T47D (cell line): ENCODE results near the gene CEBPG.

ENCODE experiments used
- DNase-seq, 2 experiments: peaks; one replicate each; pipeline versions ENCODE4 v3.0.0 to v3.0.0-alpha.2; 2011 to 2012; ENCODE audit warnings: low read depth in 1 of 2, low spot score in 1 of 2
- JUND ChIP-seq: IDR thresholded peaks from 2 replicates; pipeline ENCODE4 v1.6.1; 2012; ENCODE audit warnings: low read depth
- in situ Hi-C: cut with HindIII; loops from 2 replicates; pipeline ENCODE4 v1.10.0; 2016; ENCODE audit warnings: low sequenced_read_pairs, low pct_unique_long_range_greater_than_20kb

CEBPG gene

DNA sequence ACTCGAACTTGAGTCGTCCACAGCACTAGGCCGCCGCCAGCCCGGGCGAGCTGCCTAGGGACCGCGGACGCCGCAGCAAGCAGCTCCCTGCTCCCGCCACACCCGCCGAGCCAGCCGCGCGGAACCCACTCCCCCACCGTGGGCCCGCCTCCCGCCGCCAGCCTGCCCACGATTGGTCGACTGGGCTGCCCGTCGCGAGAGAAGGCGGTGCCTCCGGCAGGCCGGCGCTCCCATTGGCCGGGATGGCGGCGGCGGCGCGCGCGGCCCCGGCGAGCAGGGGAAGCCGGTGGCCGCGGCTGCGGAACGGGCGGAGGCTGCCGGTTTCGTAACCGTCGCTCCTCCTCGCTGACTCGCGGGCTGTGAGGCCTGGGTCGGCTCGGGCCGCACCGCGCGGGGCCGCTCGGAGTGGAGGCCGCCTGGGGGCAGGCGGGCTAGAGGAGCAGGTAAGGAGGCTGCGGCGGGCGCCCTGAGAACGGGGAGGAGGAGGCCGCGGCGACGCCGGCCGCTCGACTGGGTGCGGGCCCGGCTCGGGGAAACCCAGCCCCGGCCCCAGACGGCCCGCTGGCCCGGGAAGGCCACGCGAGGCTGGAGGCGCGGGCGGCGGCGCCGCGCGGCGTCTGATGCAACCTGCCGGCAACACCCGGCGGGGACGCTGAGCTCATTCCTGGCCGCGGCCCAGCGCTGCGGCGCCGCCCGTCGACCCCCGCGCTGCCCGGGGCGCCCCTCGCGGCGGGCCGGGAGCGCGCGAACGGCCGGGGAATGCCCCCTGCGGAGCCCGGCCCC lies at the start of gene CEBPG:
Gene CEBPG (plus strand): TSS at position 257 of the 783 bp plus-strand sequence. CDS start 5,531 bp downstream, outside the sequence.
- no peak for TF ChIP-seq JUND
- DNase-seq, result peak; percentile 91 to 92
- in situ Hi-C loops, result no loop called here

DNA sequence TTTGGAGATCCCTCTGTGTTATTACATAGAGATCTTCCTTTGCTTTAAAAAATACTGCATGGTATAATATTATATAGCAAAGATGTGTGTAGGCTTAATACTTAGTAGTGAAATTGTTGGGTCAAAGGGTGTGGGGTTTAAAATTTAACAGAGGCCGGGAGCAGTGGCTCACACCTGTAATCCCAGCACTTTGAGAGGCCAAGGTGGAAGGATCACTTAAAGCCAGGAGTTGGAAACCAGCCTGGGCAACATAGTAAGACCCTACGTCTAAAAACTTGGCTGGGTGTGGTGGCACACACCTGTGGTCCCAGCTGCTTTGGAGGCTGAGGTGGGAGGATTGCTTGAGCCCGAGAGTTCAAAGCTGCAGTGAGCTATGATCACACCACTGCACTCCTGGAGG lies 48.9 kb upstream of the CEBPG start:
- no peak for TF ChIP-seq JUND
- no peak for DNase-seq
- in situ Hi-C loops, result no loop called here

DNA sequence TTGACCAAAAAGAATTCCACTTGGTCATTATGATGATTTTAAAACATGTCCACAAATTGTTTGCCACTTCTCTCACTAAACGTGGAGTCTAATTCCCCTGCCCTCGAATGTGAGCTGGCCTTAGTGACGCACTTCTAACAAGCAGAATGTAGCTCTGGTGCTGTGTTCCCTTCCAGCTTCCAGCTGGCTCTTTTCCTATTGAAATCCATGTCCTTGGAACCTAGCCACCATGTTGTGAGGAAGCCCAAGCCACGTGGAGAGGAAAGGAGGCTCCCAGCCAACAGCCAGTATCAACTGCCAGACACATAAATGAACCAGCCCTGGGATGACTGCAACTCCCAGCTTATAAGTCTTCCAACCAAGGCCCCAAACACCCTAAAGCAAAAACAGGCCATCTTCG lies 47.6 kb upstream of the CEBPG start:
- in situ Hi-C loops, result no loop called here
- no peak for TF ChIP-seq JUND
- DNase-seq, result no peak

DNA sequence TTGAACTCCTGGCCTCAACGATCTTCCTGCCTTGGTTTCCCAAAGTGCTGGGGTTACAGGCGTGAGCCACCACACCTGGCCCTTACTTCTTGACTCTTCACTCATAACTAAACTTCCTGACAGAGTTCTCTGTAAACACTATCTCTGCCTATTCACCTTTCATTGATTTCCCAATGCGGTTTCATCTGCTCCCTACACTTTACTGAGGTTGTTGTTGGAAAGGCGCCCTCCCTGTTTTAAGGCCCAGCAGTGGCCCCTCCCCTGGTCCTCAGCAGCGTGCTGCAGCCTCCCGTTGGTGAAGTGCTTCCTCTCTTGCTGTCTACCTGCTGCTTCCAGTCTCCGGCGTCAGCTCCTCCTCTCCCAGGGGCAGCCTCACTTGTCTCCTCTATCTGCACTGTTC lies 44.4 kb upstream of the CEBPG start:
- no peak for DNase-seq
- in situ Hi-C loops, result no loop called here
- TF ChIP-seq JUND, result no peak

DNA sequence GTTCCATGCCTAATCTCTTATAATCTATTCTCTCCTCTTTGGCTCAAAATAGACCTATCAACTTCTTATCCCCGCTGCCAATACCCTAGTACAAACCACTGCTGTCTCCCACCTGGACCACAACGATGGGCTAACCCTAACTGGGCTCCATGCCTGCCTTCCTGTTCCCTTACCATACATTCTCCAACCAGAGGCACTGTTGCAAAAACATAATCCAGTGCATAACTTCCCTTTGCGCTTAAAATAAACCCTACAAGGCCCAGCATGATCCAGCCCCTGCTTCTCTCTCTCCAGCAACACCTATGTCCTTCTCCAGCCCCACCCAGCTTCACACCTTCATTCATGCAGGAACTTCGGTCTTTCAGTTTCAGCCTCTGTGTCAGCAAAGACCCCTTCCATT lies 43.8 kb upstream of the CEBPG start:
- in situ Hi-C loops, result no loop called here
- TF ChIP-seq JUND, result no peak
- DNase-seq, result no peak

DNA sequence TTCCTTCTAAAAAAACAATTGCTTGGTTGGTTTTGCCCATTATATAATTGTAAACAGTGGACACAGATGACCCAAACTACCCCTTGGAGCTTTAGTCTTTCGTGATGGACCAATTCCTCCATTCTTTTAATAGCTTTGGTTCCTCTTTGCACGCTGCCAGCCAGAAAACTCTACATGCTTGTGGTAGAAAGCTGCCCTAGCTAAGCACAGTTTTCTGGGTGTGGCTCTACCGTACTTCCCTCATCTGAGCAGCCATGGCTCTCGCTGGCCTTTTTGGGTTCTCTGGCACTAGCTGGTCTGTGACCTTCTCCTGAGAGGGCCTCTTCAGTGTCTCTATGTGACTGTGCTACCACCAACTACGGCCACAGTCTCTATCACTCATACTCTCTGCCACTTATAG lies 41.3 kb upstream of the CEBPG start:
- TF ChIP-seq JUND, result no peak
- in situ Hi-C loops, result no loop called here
- no peak for DNase-seq

DNA sequence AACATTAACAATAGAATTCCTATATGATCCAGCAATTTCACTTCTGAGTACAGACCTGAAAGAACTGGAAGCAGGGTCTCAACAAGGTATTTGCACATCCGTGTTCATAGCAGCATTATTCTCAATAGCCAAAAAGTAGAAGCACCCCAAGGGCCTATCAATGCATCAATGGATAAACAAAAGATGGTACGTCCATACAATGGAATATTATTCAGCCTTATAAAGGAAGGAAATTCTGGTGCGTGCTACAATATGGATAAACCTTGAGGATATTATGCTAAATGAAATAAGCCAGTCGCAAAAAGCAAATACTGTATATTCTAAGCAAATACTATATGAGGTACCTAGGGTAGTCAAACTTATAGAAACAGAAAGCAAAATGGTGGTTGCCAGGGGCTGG lies 40.4 kb upstream of the CEBPG start:
- no peak for DNase-seq
- in situ Hi-C loops, result no loop called here
- TF ChIP-seq JUND, result no peak

DNA sequence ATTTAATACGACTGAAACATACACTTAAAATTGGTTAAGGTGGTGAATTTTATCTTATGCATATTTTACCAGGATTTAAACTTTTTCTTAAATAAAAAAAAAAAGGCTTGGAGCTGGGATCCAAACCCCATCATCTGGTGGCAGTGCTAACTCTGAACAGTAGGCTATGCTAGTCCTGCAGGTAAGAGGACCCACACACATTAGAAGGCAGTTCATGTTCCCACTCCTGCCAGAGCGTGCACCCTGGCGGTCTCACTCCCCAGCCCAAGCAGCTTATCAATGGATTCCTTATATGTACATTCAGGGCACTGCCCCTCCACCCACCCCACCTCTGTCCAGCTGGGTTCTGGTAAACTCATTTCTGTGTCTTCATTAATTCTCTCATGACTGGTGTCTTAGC lies 39.9 kb upstream of the CEBPG start:
- DNase-seq, result peak in 1 of 2 experiments; percentile 9
- TF ChIP-seq JUND, result no peak
- in situ Hi-C loops, result no loop called here

DNA sequence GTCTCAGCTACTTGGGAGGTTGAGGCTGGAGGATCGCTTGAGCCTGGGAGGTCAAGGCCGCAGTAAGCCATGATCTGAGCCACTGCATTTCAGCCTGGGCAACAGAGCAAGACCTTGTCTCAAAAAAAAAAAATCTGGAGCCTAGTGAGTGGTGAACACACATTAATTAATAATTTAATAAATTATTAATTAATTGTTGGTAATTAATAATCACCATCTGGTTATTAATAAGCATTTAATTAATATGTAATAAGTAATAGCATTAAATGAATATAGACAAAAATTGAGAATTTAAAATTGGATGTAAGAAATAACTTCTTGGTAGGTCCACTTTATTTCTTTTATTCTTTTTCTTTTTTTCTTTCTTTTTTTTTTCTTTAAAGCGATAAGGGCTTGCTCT lies 39.2 kb upstream of the CEBPG start:
- DNase-seq, result no peak
- TF ChIP-seq JUND, result no peak
- in situ Hi-C loops, result no loop called here

DNA sequence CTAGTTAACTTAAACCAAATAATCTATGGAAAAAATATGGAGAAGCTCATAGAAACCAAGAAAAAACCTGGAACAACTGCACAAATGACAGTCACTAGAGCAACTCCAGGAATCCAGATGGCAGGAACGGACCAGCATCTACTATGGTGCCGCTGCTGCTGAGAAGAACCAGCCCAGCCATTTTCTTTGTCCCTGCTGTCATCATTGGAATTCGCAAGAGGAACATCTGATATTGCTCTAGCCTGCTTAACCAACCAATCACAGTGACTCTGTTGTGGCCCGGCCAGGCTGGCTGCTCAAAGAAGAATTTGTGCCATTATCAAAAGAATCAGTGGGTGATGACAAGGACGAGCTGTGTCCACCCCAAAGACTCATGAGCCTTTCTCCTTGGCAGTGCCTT lies 38.1 kb upstream of the CEBPG start:
- TF ChIP-seq JUND, result no peak
- in situ Hi-C loops, result no loop called here
- DNase-seq, result no peak

DNA sequence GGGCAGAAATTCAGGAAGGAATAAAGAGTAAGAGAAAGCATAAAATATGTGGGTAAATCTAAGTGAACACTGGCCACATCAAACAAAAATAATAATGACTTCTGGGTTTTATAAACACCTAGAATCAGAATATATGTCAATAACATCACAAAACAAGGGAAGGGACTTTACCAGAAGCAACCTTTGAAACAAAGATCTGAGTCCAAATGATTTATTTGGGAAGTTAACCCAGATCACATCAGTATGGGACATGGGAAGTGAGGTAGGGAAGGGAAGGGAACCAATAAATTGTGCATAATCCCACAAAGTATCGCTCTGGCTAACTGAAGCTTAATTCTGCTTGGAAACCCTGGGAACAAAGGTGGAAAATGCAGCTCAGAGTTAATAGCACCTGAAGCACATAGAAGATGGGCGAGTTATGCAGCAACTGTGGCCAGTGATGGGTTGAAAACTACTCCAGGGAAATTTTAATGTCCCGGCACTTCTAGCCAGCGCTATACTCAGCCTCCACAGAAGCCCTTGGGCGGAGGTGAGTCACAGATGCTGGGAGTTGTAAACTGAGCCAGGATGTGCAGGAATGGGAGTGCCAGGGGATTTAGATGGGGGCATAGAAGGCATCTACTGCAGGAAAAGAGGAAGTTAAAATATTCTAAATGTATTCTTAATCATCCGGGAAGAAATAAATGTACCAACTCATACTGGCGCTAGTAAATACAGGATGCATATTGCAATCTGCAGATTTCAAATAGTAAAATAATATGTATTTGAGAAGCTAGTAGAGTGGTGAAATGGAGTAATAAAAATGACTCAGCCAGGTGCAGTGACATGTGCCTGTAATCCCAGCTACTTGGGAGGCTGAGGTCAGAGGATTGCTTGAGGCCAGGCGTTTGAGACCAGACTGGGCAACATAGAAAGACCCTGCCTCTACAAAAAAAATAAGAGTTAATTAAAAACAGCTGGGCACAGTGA lies 34.2 kb upstream of the CEBPG start:
- no peak for DNase-seq
- in situ Hi-C loops, result no loop called here
- no peak for TF ChIP-seq JUND

DNA sequence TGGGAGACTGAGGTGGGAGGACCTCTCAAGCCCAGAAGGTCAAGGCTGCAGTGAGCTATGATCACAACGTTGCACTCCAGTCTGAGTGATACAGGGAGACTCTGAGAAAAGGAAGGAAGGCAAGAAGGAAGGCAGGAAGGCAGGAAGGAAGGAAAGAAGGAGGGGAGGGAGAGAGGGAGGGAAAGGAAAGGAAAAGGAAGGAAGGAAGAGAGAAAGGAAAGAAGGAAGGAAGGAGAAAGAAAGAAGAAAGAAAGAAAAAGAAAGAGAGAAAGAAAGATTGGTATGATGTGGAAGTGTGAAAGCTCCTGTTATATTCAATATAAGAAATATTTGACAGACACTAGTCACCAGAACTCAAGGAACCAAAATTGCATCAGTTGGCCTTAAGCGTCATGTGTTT lies 32.5 kb upstream of the CEBPG start:
- TF ChIP-seq JUND, result no peak

DNA sequence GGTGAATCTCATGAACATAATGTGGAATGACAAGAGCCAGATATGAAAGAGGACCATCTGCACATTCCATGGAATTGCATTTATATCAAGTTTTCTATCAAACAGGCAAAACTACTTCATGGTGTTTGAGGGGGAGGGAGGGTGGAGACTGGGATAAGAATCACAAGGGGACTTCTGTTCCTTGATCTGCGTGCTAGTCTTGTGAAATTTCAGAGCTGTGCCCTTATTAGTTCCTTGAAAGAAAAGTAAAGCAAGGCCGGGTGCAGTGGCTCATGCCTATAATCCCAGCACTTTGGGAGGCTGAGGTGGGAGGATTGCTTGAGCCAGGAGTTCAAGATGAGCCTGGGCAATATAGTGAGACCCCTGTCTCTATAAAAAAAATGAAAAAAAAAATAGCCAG lies 30.2 kb upstream of the CEBPG start:
- in situ Hi-C loops, result no loop called here
- no peak for TF ChIP-seq JUND
- no peak for DNase-seq

More for the DNA sequence above, 32.5 kb upstream of the CEBPG start:
- in situ Hi-C loops, result no loop called here
- no peak for DNase-seq
